Esophagus muscularis mucosa (tissue), 3 donors: ENCODE data around the gene LEKR1.

ENCODE experiments used
- POLR2A ChIP-seq: fragments of 450-650 bp; IDR thresholded peaks from one replicate; pipeline ENCODE4 v1.6.1; 2017; ENCODE audit warnings: antibody characterized with exemption, moderate library complexity, mild to moderate bottlenecking, low read depth
- POLR2AphosphoS5 ChIP-seq, 2 donors: sonication (generic); formaldehyde crosslinking; IDR thresholded peaks; one replicate each; pipeline ENCODE4 v1.6.1; 2017; ENCODE audit warnings: antibody characterized with exemption in 2 of 2
- TF ChIP-seq, protein P1 (sequence below), 3 experiments: fragments of 200-600 bp in 2 of 3; fragments of 450-650 bp in 1 of 3; sonication (generic) in 2 of 3; IDR thresholded peaks; one replicate each; pipeline ENCODE4 v1.5.1; 2017 to 2019; ENCODE audit warnings: antibody characterized with exemption in 3 of 3, mild to moderate bottlenecking in 2 of 3, moderate library complexity in 1 of 3

DNA sequence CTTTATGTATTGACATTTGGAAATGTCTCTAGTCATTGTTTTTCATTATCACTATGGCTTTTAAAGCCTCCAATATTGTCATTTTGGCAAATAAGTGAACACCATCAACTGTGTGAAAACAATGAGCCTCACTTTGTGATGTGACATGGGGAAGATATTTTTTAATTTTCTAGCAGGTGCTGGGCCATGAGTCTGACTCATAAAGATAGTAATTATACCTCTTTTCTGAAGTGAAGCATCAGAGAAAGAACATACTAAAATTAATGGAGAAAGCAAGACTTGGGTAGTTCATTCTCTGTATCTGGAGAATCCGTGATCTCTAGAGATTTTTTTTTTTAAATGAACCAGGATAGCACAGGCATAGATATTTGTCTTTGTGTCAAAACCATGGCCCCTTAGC, 233.0 kb downstream of the LEKR1 start:
- TF ChIP-seq, protein P1, sequence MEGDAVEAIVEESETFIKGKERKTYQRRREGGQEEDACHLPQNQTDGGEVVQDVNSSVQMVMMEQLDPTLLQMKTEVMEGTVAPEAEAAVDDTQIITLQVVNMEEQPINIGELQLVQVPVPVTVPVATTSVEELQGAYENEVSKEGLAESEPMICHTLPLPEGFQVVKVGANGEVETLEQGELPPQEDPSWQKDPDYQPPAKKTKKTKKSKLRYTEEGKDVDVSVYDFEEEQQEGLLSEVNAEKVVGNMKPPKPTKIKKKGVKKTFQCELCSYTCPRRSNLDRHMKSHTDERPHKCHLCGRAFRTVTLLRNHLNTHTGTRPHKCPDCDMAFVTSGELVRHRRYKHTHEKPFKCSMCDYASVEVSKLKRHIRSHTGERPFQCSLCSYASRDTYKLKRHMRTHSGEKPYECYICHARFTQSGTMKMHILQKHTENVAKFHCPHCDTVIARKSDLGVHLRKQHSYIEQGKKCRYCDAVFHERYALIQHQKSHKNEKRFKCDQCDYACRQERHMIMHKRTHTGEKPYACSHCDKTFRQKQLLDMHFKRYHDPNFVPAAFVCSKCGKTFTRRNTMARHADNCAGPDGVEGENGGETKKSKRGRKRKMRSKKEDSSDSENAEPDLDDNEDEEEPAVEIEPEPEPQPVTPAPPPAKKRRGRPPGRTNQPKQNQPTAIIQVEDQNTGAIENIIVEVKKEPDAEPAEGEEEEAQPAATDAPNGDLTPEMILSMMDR (IDR thresholded peaks at IDR 0.05): no peak
- TF ChIP-seq POLR2A (no peak), POLR2AphosphoS5 (IDR thresholded peaks at IDR 0.05) (no peak)
